Measurements from ENCODE around the gene TWF1.
"Not testable (repeated sequence)": the region's sequence is repeated elsewhere in the genome, so short reads cannot be mapped to it uniquely, and the experiment has no call there.

The TWF1 gene

GRCh38 chr12:43805860-43806736 lies at the start of gene TWF1:
TSS of gene TWF1 (minus strand) at chr12:43806317. CDS start at chr12:43806245, 72 bp downstream.
- no peak for FAIRE-seq

GRCh38 chr12:43852744-43853143 lies 46.6 kb upstream of the TWF1 start:
- no peak for FAIRE-seq

GRCh38 chr12:43848786-43849185 lies 42.7 kb upstream of the TWF1 start:
- no peak for FAIRE-seq

- FAIRE-seq = no peak
Measured at GRCh38 chr12:43848226-43848507, 42.0 kb upstream of the TWF1 start.

GRCh38 chr12:43847425-43848225 lies 41.5 kb upstream of the TWF1 start:
- not testable (repeated sequence) for FAIRE-seq

GRCh38 chr12:43842259-43842658 lies 36.1 kb upstream of the TWF1 start:
- FAIRE-seq = no peak

- no peak for FAIRE-seq
Measured at GRCh38 chr12:43841253-43841652, 35.1 kb upstream of the TWF1 start.

GRCh38 chr12:43840338-43840737 lies 34.2 kb upstream of the TWF1 start:
- no peak for FAIRE-seq

GRCh38 chr12:43836475-43836989 lies 30.4 kb upstream of the TWF1 start:
- FAIRE-seq = no peak

- FAIRE-seq = no peak
Measured at GRCh38 chr12:43835656-43836474, 29.7 kb upstream of the TWF1 start, which contains the start of gene TMEM117. TSS of gene TMEM117 (plus strand) at chr12:43836081.

GRCh38 chr12:43835264-43835655 lies 29.1 kb upstream of the TWF1 start:
- FAIRE-seq = no peak

GRCh38 chr12:43832463-43833168 lies 26.5 kb upstream of the TWF1 start:
- no peak for FAIRE-seq

GRCh38 chr12:43827093-43827492 lies 21.0 kb upstream of the TWF1 start:
- FAIRE-seq = no peak

GRCh38 chr12:43826681-43827080 lies 20.6 kb upstream of the TWF1 start:
- FAIRE-seq = no peak

- FAIRE-seq = no peak
Measured at GRCh38 chr12:43824207-43824775, 18.2 kb upstream of the TWF1 start.

- FAIRE-seq = no peak
Measured at GRCh38 chr12:43816168-43816567, 10.1 kb upstream of the TWF1 start.

GRCh38 chr12:43815416-43815815 lies 9.3 kb upstream of the TWF1 start:
- FAIRE-seq = no peak

- FAIRE-seq = no peak
Measured at GRCh38 chr12:43812926-43813325, 6.8 kb upstream of the TWF1 start.

GRCh38 chr12:43812057-43812456 lies 5.9 kb upstream of the TWF1 start:
- no peak for FAIRE-seq

- no peak for FAIRE-seq
Measured at GRCh38 chr12:43807386-43807785, 1.3 kb upstream of the TWF1 start.

GRCh38 chr12:43806737-43807072 lies 588 bp upstream of the TWF1 start:
- no peak for FAIRE-seq

Data from endometrium (tissue), 2 donors.